Cardiac fibroblast (primary cell): ENCODE data around the gene CYCS.

Source experiments
- DNase-seq, 2 donors: peaks; one replicate each; pipeline versions ENCODE4 v3.0.0 to v3.0.0-alpha.2; 2010; ENCODE audit warnings: low read depth in 2 of 2
- H3K4me3 ChIP-seq, 2 donors: replicated peaks in 1 of 2; 1 replicate in 1 of 2; 2 replicates in 1 of 2; pipeline ENCODE4 v1.5.1; 2011; ENCODE audit warnings: low read depth in 2 of 2, low read length in 2 of 2, mild to moderate bottlenecking in 2 of 2, moderate library complexity in 1 of 2
- TF ChIP-seq, protein P1 (sequence below): IDR thresholded peaks from one replicate; pipeline ENCODE4 v1.5.1; 2011; ENCODE audit warnings: low read depth, mild to moderate bottlenecking, low read length, inconsistent platforms

The CYCS gene

DNA sequence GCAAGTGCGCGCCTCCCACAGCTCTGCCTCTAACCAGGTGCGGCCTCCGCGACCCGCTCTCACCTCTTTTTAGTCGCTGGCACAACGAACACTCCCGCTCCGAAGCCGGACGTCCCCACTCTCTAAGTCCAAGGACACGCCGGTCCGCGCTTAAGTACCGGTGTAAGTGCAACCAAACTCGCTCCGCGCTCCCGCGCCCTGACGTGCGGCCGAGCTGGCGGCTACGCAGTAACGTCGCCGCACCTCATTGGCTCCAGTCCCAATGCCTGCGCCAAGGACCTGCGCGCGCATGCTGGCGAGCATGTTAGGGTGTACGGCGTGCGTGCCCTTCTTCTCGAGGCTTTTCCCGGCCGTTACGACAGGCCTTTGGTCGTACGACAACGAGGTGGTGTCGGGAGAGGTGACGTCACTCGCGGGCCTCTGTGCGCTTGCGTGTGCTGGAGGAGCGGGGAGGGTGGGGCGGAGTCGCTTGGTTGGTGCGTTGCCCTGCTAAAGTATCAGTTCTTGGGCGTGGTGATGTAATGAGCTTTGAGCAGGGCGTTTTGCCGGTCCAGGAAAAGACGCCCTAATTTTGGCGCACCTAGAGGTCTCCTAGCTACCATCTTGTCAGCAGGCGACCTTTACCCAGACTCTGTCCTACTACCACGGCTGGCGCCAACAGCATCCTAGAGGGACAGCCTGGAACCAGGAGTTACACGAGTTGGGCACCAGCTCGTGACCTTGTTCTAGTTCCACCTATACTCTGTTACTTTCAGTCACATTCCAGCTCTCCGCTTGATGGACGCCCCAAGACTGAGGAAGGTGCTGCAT, at the start of gene CYCS:
Gene CYCS, minus strand, starts transcription at position 124 of the 810 bp plus-strand sequence. CDS start 1,141 bp downstream, outside the sequence.
- DNase-seq, result peak; percentile 100
- TF ChIP-seq, protein P1, sequence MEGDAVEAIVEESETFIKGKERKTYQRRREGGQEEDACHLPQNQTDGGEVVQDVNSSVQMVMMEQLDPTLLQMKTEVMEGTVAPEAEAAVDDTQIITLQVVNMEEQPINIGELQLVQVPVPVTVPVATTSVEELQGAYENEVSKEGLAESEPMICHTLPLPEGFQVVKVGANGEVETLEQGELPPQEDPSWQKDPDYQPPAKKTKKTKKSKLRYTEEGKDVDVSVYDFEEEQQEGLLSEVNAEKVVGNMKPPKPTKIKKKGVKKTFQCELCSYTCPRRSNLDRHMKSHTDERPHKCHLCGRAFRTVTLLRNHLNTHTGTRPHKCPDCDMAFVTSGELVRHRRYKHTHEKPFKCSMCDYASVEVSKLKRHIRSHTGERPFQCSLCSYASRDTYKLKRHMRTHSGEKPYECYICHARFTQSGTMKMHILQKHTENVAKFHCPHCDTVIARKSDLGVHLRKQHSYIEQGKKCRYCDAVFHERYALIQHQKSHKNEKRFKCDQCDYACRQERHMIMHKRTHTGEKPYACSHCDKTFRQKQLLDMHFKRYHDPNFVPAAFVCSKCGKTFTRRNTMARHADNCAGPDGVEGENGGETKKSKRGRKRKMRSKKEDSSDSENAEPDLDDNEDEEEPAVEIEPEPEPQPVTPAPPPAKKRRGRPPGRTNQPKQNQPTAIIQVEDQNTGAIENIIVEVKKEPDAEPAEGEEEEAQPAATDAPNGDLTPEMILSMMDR, result no peak
- H3K4me3 ChIP-seq, result peak within 1 kb of the TSS; percentile 79 to 93

DNA sequence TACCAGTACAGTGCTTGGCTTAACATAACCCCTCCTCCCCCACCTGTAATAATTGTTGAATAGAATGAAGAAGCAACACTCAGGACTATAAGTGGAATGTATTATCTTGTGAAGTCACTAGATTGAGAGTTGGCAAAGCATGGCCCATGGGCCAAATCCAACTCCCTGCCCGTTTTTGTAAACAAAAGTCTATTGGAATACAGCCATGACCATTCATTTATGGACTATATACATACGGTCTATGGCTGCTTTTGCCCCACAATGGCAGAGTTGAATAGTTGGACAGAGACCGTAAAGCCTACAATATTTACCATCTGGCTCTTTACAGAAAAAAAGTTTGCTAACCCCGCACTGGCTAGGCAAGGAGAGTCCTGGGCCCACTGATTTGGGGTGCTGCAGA, 48.1 kb upstream of the CYCS start:
- no peak overlapping the region for H3K4me3 ChIP-seq
- TF ChIP-seq, protein P1, result no peak
- no peak for DNase-seq

DNA sequence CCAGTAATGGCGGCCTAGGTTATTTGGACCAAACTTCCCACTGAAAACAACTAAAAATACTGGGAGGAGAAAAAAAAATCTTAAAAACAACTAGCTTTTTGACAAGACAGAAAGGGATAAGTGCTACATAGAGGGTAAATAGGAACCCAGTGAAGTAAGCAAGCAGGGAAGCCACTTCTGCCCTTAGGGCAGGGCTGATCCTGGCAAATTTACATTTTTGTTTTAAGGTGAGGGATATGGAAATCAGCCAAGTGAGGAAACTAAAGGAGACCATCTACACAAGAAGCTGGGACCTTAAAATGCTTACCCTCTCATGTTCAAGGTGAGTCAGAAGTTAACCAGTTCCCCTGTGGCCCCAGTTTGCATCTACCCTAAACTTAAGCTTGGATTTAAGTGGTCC, 46.5 kb upstream of the CYCS start:
- TF ChIP-seq, protein P1, result no peak
- H3K4me3 ChIP-seq, result no peak overlapping the region
- DNase-seq, result no peak

DNA sequence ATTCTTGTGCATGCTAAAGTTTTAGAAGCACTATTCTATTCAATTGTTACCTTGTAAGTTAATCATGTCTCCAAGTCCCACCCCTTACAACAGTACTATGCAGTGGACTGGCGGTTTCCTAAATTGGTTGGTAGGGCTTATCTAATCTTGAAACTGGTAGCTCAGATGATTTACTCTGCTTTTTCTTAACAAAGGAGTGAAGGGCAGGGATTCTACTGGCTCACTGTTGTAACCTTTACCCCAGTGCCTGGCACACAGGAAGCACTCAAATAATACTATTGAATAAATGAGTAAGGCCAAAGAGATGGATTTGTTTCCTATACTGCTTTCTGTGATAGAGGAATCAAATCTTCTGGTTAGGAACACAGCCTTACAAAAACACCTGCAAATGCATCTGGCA, 46.0 kb upstream of the CYCS start:
- H3K4me3 ChIP-seq, result no peak overlapping the region
- no peak for DNase-seq
- TF ChIP-seq, protein P1, result no peak

DNA sequence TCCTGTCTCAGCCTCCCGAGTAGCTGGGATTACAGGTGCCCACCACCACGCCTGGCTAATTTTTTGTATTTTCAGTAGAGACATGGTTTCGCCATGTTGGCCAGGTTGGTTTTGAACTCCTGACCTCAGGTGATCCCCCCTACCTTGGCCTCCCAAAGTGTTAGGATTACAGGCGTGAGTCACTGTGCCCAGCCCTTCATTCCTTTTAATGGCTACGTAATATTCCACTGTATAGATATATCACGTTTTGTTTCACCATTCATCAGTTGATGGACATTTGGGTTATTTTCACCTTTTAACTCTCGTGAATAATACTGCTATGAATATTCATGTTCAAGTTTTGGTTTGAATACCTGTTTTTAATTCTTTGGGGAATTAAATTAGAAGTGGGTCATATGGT, 44.6 kb upstream of the CYCS start:
- DNase-seq, result no peak
- H3K4me3 ChIP-seq, result no peak overlapping the region
- TF ChIP-seq, protein P1, result no peak

DNA sequence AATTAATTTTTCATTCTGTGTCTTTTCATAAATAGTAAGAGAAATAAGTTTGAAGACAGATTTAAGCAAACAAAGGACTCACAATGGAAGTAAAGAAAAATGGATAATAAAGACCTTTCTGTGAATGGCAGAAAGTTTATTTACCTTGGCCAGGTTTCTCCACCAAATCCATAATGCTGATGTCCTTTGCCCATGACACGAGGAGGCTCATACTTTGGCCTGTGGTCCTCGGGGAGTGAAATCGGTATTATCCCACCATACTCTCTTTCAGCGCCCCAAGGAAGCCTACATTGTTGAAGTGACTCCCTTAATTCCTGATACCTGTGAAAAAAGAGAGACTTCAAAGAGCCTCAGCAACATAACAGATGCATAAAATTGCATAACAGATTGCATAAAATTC, 43.1 kb upstream of the CYCS start:
- TF ChIP-seq, protein P1, result no peak
- DNase-seq, result no peak
- no peak overlapping the region for H3K4me3 ChIP-seq
